B cell (primary cell): ENCODE results near the gene ROMO1.
"Not testable (repeated sequence)": the region's sequence is repeated elsewhere in the genome, so short reads cannot be mapped to it uniquely, and the experiment has no call there.

Experiments used
- EZH2 ChIP-seq: IDR thresholded peaks from 2 replicates; pipeline ENCODE4 v1.6.1; 2012; ENCODE audit warnings: borderline replicate concordance, low read depth, mild to moderate bottlenecking, moderate library complexity, low read length; ENCODE audit not compliant: insufficient read depth, poor library complexity, severe bottlenecking
- TF ChIP-seq, protein P1 (sequence below): fragments of 200-600 bp; IDR thresholded peaks from one replicate; pipeline ENCODE4 v1.8.0; 2022; ENCODE audit warnings: antibody characterized with exemption, mild to moderate bottlenecking

DNA sequence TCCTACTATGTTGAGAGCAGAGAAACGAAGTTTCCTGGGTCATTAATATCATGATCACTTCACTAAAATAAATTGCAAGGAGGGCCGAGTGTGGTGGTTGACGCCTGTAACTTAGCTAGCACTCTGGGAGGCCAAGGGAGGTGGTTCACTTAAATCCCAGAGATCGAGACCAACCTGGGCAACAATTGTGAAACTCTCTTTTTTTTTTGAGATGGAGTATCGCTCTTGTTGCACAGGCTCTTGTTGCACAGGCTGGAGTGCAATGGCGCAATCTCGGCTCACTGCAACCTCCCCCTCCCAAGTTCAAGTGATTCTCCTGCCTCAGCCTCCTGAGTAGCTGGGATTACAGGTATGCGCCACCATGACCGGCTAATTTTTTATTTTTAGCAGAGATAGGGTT, 13.9 kb downstream of the ROMO1 start:
- TF ChIP-seq, protein P1, sequence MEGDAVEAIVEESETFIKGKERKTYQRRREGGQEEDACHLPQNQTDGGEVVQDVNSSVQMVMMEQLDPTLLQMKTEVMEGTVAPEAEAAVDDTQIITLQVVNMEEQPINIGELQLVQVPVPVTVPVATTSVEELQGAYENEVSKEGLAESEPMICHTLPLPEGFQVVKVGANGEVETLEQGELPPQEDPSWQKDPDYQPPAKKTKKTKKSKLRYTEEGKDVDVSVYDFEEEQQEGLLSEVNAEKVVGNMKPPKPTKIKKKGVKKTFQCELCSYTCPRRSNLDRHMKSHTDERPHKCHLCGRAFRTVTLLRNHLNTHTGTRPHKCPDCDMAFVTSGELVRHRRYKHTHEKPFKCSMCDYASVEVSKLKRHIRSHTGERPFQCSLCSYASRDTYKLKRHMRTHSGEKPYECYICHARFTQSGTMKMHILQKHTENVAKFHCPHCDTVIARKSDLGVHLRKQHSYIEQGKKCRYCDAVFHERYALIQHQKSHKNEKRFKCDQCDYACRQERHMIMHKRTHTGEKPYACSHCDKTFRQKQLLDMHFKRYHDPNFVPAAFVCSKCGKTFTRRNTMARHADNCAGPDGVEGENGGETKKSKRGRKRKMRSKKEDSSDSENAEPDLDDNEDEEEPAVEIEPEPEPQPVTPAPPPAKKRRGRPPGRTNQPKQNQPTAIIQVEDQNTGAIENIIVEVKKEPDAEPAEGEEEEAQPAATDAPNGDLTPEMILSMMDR = not testable (repeated sequence)
- not testable (repeated sequence) for TF ChIP-seq EZH2
